ENCODE results near the gene LRRC17.

- TF ChIP-seq EZH2 (IDR thresholded peaks at IDR 0.05; ENCODE audit: insufficient read depth, poor library complexity, severe bottlenecking), result no peak
- no peak for TF ChIP-seq EZH2phosphoT487 (IDR thresholded peaks at IDR 0.05; ENCODE audit: insufficient read depth, low read depth)
These were observed 79.7 kb downstream of the LRRC17 start for GRCh38 chr7:102992509-102992937.

Measured in GM23248 (cell line).